Mammary epithelial cell (primary cell): ENCODE results near the gene FOXP2.

ENCODE experiments used
- EZH2 ChIP-seq: IDR thresholded peaks from 2 replicates; pipeline ENCODE4 v1.6.1; 2012; ENCODE audit warnings: low read length, inconsistent platforms, borderline replicate concordance
- TF ChIP-seq, protein P1 (sequence below), 2 donors: IDR thresholded peaks in 1 of 2; conservative IDR thresholded peaks in 1 of 2; 2 replicates each; pipeline ENCODE4 v1.5.1; 2011 to 2012; ENCODE audit warnings: inconsistent platforms in 2 of 2, low read length in 2 of 2, mild to moderate bottlenecking in 2 of 2, control low read depth in 1 of 2, low read depth in 1 of 2; ENCODE audit not compliant: insufficient read depth in 1 of 2; ENCODE audit errors: extremely low read depth in 1 of 2

DNA sequence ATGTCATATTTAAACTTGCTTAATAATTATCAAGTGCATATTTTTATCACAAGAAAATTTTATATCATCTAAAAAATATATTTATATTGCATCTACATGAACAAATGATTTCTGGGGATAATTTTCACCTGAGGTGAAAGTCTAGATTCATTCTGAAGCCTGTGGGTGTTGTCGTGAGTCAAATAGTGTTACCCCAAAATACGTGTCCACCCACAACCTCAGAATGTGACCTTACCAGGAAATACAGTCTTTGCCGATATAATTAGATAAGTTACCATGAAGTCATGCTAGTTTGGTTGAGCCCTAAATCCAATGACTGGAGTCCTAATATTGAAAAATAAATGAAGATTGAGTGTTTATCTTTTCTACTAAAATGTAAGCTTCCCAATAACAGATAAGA, 304.2 kb downstream of the FOXP2 start:
- TF ChIP-seq, protein P1, sequence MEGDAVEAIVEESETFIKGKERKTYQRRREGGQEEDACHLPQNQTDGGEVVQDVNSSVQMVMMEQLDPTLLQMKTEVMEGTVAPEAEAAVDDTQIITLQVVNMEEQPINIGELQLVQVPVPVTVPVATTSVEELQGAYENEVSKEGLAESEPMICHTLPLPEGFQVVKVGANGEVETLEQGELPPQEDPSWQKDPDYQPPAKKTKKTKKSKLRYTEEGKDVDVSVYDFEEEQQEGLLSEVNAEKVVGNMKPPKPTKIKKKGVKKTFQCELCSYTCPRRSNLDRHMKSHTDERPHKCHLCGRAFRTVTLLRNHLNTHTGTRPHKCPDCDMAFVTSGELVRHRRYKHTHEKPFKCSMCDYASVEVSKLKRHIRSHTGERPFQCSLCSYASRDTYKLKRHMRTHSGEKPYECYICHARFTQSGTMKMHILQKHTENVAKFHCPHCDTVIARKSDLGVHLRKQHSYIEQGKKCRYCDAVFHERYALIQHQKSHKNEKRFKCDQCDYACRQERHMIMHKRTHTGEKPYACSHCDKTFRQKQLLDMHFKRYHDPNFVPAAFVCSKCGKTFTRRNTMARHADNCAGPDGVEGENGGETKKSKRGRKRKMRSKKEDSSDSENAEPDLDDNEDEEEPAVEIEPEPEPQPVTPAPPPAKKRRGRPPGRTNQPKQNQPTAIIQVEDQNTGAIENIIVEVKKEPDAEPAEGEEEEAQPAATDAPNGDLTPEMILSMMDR (conservative IDR thresholded peaks at IDR 0.05 in 1 of 2, IDR thresholded peaks at IDR 0.05 in 1 of 2; ENCODE audit: extremely low read depth in 1 of 2, insufficient read depth in 1 of 2, low read depth in 1 of 2, low read length in 2 of 2): no peak
- TF ChIP-seq EZH2: no peak
